Stomach (tissue), 4 donors: Measurements from ENCODE around the gene DNAH14.

Experiments used
- CTCF ChIP-seq, 7 experiments: fragments of 450-650 bp in 4 of 7; fragments of 200-600 bp in 3 of 7; sonication (generic) in 3 of 7; IDR thresholded peaks; one replicate each; pipeline ENCODE4 v1.5.1; 2016 to 2019; ENCODE audit warnings: antibody characterized with exemption in 7 of 7, control low read depth in 2 of 7, mild to moderate bottlenecking in 1 of 7
- POLR2A ChIP-seq, 4 donors: fragments of 450-650 bp; IDR thresholded peaks; one replicate each; pipeline ENCODE4 v1.6.1; 2016; ENCODE audit warnings: antibody characterized with exemption in 4 of 4, control low read depth in 2 of 4, mild to moderate bottlenecking in 1 of 4, moderate library complexity in 1 of 4
- POLR2AphosphoS5 ChIP-seq, 3 donors: sonication (generic); formaldehyde crosslinking; IDR thresholded peaks; one replicate each; pipeline ENCODE4 v1.6.1; 2016; ENCODE audit warnings: antibody characterized with exemption in 3 of 3

- TF ChIP-seq POLR2AphosphoS5 (IDR thresholded peaks at IDR 0.05) (peak in 2 of 3 donors; percentile 86 to 91), CTCF (IDR thresholded peaks at IDR 0.05) (no peak), POLR2A (IDR thresholded peaks at IDR 0.05) (peak in 1 of 4 donors; percentile 62)
Measured at GRCh38 chr1:224929335-224930237, at the start of gene DNAH14.
